Measurements from ENCODE around the gene KCNK1.

KCNK1 gene

DNA sequence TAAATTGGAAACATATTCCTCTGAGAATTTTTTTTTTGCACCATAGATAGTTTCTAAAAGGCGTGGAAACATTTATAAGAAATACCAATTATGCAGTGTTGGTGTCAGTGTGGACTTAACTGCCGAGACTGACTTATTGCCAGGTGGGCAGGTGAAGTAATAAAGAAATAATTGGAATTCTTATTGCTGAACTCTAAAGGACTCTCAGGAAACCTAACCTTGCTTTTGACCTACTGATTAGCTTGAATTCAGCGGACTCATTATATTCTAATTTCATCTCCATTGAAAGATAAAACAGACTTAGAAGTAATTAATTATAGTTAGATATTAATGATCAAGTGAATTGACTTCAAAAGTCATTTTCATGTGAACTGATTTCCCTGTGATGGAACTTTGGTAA is 26.3 kb downstream of the KCNK1 start:
- no peak for DNase-seq

DNA sequence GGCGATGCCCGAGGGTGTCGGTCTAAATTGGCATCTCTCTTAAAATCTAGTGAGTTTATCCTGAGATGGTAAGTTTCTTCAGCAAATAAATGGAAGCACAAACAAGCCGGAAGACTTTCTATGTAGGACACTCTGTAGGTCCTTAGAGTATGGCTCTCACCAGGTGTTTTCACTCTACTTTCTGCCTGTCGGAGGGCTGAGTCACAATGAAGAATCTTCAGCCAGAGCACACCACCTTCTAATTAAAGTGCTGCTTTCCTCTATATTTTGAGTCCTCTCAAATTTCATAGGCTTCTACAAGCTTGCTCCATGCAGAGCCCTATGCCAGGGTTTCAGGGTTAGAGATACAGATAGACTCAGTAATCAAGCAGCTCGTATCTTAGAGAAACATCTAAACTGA is 27.1 kb downstream of the KCNK1 start:
- no peak for DNase-seq

DNA sequence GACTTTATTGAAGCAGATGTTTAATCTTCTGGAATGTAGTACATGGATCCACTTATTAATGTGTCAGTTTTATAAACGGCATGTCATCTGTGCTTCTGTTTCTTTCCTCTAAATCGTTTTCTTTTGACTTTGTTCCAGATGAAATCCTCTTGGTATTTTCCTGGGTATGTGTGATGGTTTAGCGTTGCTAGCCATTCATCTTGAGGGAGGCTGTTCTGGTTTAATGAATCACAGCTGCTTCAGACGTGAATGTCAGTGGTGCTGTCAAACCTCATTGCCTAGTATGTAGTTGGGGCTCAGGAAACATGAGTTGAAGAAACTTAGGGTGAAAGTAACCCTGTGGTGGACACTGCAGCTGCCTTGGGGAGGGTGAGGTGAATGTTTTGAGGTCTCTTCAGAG is 33.2 kb downstream of the KCNK1 start:
- DNase-seq: no peak

DNA sequence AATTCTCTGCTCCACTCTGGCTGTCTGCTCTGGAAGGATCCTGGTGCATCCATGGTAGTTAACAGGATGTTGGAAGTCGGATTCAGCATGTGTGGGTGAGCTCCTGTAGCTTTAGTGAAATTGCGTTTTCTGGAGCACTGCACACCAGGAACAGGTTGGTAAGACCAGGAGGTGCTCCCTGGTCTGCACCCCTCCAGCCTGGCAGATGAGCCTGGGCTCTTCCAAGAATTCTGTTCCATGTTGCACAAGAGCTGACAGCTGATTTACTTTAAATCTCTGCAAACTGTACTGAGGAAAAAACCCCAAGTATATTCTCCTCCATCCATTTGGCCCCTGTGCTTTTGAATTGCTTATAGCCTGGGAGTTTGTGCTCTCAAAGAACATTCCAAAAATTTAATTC is 33.7 kb downstream of the KCNK1 start:
- no peak for DNase-seq

DNA sequence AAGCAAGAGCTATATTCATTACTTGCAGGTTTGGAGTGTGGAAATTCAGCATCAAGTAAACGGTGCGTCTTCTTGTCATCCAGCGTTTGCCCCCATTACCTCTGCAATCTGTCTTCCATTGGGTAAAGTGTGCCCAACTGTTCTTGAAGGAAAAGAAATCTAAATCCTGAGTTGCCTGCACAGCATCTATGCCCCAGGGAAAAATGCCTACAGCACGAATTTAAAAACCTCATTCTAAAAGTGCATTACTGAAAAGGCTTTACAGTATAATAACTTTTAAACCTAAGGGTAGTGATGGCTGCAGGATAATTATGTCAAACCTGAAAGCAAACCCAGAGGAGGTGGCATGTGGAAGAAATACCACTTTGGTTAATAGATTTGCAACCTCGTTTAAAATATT is 37.2 kb downstream of the KCNK1 start:
- no peak for DNase-seq

DNA sequence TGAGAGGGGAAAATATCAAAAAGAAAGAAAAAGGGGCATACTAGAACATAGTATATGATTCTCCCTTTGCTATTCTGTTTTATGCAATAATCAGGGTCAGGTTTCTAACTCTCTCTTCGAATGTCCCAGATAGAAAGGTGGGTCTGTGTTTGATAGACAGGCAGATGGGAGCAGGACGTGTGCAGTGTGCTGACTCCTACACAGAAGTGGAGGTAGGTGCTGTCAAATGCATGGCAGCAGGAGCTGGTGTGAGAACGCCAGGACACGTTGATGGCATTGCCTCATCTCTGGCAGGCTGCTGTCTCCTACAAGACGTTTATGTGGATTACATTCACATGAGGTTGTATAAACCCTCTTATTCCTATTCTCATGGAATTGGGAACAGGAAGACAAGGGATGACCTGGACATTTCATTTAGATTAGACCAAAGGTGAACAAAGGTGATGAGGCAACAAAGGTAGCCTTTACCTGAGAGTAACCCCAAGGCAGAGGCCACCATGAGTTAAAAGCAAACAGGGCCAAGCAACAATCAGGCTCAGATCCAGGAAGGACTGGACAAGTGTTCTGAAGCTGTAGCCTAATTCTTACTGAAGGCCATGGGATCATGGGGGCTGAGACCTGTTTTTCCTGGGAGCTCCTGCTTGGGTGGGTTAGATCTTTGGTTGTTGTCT is 37.8 kb downstream of the KCNK1 start:
- DNase-seq: no peak

DNA sequence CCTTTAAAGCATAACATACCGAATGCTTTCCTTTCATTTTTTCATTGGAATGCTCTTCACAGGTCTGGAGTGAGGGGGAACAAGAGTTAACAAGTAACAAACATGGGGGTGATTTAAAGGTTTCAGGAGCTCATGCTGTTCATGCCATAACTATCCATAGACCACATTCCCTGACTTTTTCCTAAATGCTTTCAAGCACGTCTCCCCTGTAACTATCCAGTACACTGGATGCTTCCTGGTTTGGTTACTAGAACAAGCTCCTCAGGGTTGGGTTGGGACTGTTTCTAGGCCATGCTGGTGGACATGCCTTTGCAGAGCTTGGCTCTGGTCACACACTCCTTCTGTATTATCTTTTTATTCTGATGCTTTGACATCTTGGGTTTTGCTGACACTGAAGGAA is 38.6 kb downstream of the KCNK1 start:
- no peak for DNase-seq

DNA sequence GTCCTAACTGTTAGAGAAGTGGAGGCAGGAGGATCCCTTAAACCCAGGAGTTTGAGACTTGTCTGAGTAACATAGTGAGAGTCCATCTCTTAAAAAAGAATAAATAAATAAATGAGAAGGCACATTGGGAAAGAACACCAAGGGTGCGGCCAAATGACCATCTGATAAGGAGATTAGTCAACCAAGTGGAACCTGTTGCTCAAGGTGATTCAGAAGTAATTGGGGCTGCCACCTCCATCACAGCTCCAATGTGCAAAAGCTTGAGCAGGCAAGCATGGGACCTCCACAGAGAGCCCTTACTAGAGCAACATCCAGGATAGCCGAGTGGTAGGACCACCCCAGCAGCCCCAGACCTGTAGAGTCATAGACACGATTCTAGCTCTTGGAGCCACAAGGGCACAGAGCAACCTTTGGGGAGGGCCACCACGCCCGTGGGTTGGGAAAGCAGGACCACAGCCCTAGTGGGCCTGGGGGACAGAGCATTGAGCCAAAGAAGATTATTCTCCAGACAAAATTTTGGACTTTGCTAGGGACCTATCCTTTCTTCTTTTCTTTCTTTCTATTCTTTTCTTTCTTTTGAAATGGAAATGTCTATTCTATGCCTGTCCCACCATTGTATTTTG is 40.9 kb downstream of the KCNK1 start:
- DNase-seq: no peak

DNA sequence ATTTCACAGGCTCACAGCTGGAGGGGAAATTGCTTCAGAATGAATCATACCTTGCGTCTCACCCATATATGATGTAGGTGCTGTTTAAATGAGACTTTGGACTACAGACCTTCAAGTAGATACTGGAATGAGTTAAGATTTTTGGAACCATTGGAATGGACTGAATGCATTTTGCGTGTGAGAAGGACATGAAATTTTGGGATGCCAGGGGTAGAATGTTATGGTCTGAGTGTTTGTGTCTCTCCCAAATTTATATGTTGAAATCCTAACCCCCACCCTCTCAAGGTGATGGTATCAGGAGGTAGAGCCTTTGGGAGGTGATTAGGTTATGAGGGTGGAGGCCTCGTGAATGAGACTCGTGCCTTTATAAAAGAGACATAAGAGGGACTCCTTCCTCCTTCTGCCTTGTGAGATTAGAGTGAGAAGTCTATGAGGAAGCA is 41.4 kb downstream of the KCNK1 start:
- no peak for DNase-seq

DNA sequence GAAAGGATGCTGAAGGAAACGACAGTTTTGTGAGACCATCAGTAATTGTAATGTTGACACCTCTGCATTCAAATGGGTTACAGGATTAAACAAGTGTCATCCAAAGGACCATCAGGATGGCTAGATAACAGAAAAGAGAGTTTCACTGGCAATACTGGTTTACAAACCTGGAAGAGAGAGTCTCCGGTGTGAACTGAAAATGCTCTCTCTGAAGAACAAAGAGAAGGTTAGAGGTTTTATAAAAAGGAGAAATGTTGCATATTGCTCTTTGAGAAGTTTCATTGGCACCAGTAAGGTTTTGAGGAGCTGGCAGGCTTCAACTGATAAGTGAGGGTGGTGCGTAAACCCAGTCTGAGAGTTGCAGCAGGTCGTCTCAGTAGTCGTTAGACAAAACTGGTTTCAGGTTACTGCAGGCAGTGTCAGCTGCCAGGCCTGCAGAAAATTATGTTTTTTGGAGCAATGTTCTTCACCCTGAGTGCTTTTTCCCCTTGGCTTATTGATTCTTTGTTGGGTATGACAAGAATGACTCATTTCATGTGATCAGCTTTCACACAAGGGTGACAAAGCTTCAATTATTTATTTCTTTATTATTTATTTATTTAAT is 42.2 kb downstream of the KCNK1 start:
- DNase-seq: no peak

DNA sequence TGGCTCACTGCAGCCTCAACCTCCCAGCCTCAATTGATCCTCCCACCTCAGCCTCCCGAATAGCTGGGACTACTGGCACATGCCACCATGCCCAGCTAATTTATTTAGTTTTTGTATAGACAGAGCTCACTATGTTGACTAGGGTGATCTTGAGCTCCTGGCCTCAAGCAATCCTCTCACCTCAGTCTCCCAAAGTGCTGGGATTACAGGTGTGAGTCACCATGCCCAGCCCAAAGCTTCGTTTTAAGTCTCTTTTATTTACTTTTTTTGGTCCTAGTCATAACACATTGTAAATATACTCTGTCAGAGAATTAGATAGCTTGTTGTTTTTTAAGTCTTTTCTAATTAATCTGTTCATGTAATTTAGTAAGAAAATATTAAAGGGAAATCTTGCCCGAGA is 42.8 kb downstream of the KCNK1 start:
- DNase-seq: no peak

DNA sequence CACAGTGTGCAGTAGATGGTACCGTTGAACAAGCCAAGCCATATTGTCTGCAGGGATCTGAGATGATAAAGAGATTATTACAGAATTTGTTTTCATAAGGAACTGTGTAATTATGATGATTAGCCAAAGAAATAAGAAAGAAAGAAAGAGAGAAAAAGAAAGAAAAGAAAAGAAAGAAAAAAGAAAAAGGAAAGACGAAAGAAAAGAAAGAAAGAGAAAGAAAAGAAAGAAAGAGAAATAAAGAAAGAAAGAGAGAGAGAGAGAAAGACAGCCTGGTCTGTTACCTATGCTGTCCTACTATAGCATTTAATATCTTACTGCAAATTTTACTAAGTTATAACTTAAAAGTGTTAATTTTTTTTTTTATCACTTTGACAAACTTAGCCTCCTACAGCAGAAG is 43.6 kb downstream of the KCNK1 start:
- no peak for DNase-seq

DNA sequence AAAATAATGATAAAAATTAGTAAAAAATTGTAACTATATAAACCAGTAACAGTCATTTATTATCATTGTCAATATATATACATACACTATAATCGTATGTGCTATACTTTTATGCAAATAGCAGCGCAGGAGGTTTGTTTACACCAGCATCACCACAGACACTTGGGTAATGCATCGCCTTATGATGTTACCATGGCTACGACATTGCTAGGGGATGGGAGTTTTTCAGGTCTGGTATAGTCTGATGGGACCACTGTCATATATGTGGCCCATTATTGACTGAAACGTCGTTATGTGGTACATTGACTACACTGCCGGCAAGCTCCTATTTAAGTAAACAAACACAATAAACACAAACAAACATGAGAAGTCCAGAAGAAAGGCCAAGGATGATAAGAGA is 45.6 kb downstream of the KCNK1 start:
- DNase-seq: no peak

DNA sequence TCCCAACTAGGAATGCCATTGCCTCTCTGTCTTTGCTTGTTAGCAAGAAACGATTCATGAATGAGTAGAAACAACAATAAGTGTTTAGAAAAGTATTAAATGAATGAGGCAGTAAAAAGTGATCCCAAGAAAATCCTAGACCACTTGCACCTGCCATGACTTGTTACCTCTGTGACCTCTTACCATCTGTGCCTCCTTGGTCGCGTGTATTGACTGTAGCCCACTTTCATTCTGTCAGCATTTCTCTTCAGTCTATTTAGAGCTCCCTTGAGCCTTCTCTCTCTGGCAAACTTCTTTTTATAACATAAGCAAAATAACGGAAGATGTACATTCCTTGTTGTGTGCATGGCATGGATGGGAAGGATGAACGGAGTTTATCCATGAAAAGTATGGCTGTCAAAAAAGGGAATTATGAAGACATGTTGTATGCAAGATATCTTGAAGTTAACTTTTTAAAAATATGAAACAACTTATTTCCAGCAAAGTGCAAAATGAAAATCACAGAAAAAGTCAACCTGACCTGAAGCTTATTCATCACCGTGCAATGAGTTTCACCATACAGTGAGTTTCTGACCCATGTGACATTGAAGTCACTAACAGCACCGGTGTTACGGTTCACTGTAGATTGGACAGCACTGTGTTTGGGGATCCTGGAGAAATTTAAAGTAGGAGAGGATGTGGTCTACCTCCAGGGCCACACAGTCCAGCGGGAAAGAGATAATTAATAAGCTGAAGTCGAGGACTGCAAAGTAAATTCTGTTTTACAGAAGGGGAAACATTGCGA is 47.7 kb downstream of the KCNK1 start:
- no peak for DNase-seq

DNA sequence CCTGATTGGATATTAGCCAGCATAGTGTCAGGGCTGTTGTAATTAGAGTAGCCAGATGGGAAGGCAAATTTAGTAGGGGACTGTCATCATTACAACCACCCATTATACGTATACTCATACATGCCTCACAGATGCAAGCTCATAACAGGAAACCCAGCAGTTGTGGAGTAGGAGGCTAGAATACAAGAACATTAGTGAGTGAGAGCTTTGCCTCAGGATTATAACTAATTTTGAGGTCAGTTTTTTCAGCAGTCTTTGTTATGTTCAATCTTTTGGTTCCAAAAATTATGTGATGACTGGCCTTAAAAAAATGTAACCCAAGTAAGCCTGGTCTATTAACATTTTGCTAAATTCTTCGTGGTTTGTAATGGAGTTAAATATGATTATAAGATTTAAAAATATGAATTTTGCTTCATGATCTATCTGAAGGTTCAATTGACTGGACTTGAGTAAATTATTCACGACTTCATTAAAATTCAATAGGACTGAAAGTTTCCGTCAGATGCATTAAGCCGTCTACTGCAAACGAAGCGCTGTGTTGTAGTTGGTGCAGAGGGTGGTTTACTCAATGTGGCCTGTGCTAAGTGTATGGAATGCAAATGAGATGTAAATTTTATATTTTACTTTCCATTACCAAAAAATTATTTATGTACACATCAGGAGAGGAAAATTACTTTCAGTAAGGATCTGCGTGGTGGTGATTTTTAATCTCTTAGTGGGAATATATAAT is 48.8 kb downstream of the KCNK1 start:
- no peak for DNase-seq

DNA sequence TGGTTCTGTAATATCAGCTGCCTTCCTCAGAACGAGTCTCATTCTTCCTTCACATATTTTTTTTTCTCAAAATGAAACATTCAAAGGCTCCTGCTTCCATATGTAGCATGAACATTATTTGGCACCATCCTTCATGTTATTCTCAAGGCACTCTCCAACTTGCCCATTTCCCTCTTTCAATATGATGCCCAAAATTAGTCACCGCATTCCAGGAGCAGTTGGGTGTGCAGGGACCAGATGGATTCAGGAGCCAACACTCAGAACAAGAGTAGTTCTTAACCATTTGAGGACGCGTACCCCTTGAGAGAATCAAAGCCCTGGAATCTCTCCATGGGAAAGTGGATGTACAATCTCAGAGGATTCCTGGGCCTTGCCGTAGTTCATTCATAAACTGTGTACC is 50.3 kb downstream of the KCNK1 start:
- DNase-seq: no peak

DNA sequence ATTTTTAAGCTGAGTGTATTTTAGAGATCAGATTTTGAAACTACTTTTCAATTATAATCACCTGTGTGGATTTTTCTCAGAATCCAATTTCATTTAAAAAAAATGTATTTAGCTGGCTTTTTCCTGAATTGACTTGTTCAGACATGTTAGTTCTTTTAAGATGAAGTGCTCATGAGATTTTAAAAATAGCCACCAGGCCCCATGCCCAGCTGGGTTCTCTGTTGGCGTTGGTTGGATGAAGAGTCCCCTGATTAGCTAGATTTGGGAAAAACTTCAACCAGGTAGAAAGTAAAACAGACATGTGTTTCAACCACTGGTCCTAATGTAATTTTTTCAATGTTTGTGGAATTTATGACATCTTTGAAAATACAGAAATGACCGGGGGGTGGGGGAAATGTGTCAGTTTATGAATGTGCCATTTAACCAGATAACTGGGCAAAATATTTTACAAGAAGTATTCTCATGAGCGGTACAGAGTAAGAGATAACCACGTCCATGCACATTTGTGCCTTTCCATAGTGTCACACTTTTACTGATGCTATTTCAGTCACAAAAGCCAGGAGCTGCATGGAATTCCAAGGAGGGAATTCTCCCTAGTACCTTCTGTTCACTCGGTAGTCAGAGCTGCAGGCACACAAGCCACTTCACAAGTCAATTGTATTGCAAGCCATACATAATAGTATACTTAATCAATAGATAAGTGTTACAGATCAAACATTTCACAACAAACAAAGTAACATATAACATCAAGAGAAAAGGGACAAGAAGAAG is 51.1 kb downstream of the KCNK1 start:
- no peak for DNase-seq

DNA sequence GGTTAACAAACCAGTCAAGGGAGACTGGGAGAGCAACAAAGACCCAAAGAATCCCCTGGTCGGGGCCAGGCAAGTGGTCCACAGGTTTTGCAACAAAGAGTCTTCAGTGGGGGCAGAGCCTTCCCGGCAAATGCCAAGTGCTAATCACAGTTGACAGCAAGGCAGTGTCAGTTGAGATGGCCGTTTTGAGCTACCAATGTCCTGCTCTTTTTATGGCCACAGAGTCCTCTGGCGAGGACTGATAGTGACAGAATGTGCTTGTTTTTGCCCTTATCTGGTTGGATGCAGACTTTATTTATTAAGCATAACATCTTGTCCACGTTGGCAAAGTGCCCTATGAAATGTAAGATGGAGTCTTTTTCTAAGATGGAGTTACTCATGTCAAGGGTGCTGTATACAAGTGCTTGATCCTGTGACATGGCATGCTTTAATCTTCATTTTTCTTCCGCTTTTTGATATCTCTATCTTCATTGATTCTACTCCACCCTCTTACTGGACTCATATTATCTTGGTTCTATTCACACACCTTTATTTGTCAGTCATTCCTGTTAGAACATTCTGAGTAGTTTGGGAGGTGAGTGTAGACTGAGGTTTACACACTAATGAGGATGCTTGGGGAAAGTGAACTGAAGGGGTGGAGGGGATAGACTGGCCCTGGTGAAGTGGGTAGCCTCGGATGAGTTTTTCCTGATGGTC is 51.8 kb downstream of the KCNK1 start:
- DNase-seq: no peak

DNA sequence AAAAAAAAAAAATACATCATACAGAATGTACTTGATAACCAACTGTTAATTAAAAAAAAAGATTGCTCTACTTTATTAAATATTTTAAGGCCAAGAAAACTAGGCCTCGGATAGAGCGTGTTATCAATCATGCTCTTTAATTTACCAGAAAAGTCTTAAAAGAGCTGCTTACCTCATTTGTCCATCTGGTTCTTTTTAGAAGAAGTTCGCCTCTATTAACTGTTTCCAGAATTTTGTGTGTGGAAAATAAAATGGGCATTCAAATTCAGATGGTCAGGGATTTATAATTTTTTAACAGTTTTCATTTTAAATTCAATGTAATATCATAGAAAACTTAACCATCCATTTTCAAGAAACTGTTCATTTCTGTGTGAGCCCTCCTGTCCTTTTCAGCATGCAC is 53.8 kb downstream of the KCNK1 start:
- no peak for DNase-seq

DNA sequence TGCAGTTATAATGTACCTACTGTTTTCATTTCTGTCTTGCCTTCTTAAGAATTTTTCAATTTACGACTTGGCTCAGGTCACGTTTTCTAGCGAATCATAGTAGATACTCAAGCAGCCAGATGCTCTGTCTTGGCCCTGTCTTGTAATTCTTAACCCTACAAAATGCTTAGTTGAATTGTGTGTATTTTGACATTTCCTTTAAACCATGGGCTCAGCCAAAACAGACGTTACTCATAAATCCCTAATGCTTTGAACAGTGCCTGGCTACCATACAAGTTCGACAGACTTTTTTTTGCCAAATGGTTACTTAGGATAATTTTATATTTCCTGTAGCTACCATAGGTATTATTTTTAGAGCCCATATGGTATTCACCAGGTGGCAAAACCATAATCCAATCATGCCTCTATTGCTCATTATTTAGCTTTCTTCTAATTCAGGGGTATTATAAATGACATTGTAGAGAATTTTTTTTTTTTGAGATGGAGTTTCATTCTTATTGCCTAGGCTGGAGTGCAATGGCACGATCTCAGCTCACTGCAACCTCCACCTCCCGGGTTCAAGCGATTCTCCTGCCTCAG is 54.3 kb downstream of the KCNK1 start:
- no peak for DNase-seq

DNA sequence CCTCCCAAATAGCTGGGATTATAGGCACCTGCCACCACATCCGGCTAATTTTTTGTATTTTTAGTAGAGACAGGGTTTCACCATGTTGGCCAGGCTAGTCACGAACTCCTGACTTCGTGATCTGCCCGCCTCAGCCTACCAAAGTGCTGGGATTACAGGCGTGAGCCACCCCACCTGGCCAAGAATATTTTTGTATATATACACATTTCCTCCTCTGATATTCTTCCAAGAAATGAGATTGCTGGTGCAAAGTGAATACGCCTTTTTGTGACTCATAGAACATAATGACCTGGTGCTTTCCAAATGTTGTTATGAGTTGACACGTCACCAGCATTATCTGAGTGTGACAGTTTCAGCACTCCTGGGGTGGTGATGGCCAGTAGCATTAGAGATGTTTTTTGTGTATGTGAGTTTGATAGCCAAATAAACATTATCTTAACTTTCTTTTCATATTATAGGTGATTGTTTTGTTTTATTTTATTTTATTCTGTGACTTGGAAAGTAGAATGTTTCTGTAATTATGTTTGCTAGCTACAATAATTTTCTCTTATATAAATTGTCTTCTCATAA is 54.9 kb downstream of the KCNK1 start:
- DNase-seq: no peak
